ENCODE measurements around the gene ZNF324. TPM values are rescaled to one million over a fixed set of nuclear protein-coding genes. Genes with fewer than 3 reads are reported as not detected.
"Not testable (repeated sequence)": the region's sequence is repeated elsewhere in the genome, so short reads cannot be mapped to it uniquely, and the experiment has no call there.

The ZNF324 gene
- total RNA-seq, 1 experiment from 2014 or later: 12.7 TPM

DNA sequence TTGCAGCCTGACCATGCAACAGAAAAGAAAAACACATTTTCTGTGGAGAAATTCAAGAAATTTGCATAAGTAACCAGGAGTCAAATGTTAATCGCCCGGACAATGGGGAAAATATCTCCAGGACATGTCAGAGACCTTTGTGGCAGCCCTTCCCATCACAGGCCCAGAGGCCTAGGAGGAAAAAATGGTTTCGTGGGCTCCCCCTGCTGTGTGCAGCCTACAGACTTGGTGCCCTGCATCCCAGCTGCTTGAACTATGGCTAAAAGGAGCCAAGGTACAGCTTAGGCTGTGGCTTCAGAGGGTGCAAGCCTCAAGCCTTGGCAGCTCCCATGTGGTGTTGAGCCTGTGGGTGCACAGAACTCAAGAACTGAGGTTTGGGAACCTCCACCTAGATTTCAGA is 18.0 kb upstream of the ZNF324 start:
- not testable (repeated sequence) for H4K20me1 ChIP-seq (ENCODE audit: control insufficient read depth, insufficient read depth, insufficient read length); H2BK5ac ChIP-seq (ENCODE audit: insufficient read length, low read length); H2AFZ ChIP-seq (ENCODE audit: low read length); H2AK5ac ChIP-seq (ENCODE audit: insufficient read length, low read length); H2BK15ac ChIP-seq (ENCODE audit: low read depth, low read length); H3K4me2 ChIP-seq (ENCODE audit: insufficient read depth, insufficient read length, low read length); H3K27ac ChIP-seq (ENCODE audit: insufficient read length, low read depth, low read length); H3K4me3 Mint-ChIP-seq; H3K18ac ChIP-seq (ENCODE audit: insufficient read length, low read depth, low read length); DNase-seq; H2BK120ac ChIP-seq (ENCODE audit: low read depth, low read length, poor library complexity, severe bottlenecking); H3K27ac Mint-ChIP-seq; H3K9me3 ChIP-seq (ENCODE audit: control insufficient read depth, low read depth, low read length); H3K27me3 ChIP-seq (ENCODE audit: insufficient read depth, low read length); H3K4me1 ChIP-seq (ENCODE audit: insufficient read depth, low read length); H3K9ac ChIP-seq (ENCODE audit: extremely low read depth, insufficient read length, low read length); H3K56ac ChIP-seq (ENCODE audit: insufficient read length, low read depth, low read length); H3K14ac ChIP-seq (ENCODE audit: insufficient read depth, low read length); H3K4ac ChIP-seq (ENCODE audit: low read depth, low read length); H2BK12ac ChIP-seq (ENCODE audit: insufficient read length, low read depth, low read length); H4K8ac ChIP-seq (replicated peaks; ENCODE audit: insufficient read length, low read depth, low read length); H3T11ph ChIP-seq (ENCODE audit: low read length); H4K91ac ChIP-seq (ENCODE audit: insufficient read length, low read depth, low read length); H2BK20ac ChIP-seq (ENCODE audit: low read depth, low read length, poor library complexity, severe bottlenecking); H3K79me2 ChIP-seq (ENCODE audit: insufficient read depth, low read length); H4K5ac ChIP-seq (ENCODE audit: insufficient read length, low read depth, low read length); H3K23ac ChIP-seq (ENCODE audit: insufficient read length, low read depth, low read length); H3K23me2 ChIP-seq (ENCODE audit: insufficient read length, low read depth, low read length, poor library complexity, severe bottlenecking); H3K79me1 ChIP-seq (ENCODE audit: insufficient read depth, low read depth, low read length, poor library complexity, severe bottlenecking)
- no CpG with 5 or more reads among the region's 3 CpGs for WGBS (ENCODE audit: extremely low coverage, insufficient read length, low lambda C conversion rate)
- H3K27me3 Mint-ChIP-seq (ENCODE audit: low read depth): peaks cover 68% of the 10 kb centered on the region
- peaks cover 29 to 34% of the 10 kb centered on the region in 2 experiments for H3K9me3 Mint-ChIP-seq
- peaks cover 12 to 13% of the 10 kb centered on the region in 2 experiments for H3K4me1 Mint-ChIP-seq
- H3K36me3 Mint-ChIP-seq (ENCODE audit: insufficient read depth in 1 of 3, low read depth in 3 of 3): peaks cover 0 to 10% (median 4%) of the 10 kb centered on the region in 3 experiments; a peak in 5 of 7 replicates

DNA sequence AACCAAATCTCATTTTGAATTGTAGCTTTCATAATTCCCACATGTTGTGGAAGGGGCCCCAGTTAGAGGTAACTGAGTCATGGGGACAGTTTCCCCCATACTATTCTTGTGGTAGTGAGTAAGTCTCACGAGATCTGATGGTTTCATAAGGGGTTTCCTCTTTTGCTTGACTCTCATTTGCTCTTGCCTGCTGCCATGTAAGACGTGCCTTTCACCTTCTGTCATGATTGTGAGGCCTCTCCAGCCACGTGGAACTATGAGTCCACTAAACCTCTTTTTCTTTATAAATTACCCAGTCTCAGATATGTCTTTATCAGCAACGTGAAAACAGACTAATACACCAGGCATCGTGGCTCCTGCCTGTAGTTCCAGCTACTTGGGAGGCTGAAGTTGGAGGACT is 16.9 kb upstream of the ZNF324 start:
- H4K8ac ChIP-seq (replicated peaks; ENCODE audit: insufficient read length, low read depth, low read length); DNase-seq; H3K23me2 ChIP-seq (ENCODE audit: insufficient read length, low read depth, low read length, poor library complexity, severe bottlenecking); H3T11ph ChIP-seq (ENCODE audit: low read length); H3K4me2 ChIP-seq (ENCODE audit: insufficient read depth, insufficient read length, low read length); H3K27me3 ChIP-seq (ENCODE audit: insufficient read depth, low read length); H4K91ac ChIP-seq (ENCODE audit: insufficient read length, low read depth, low read length); H3K79me1 ChIP-seq (ENCODE audit: insufficient read depth, low read depth, low read length, poor library complexity, severe bottlenecking); H3K27ac ChIP-seq (ENCODE audit: insufficient read length, low read depth, low read length); H3K27ac Mint-ChIP-seq; H3K79me2 ChIP-seq (ENCODE audit: insufficient read depth, low read length); H3K18ac ChIP-seq (ENCODE audit: insufficient read length, low read depth, low read length); H2BK15ac ChIP-seq (ENCODE audit: low read depth, low read length); H2BK120ac ChIP-seq (ENCODE audit: low read depth, low read length, poor library complexity, severe bottlenecking); H2BK12ac ChIP-seq (ENCODE audit: insufficient read length, low read depth, low read length); H3K4ac ChIP-seq (ENCODE audit: low read depth, low read length); H4K5ac ChIP-seq (ENCODE audit: insufficient read length, low read depth, low read length); H3K4me3 Mint-ChIP-seq; H3K9ac ChIP-seq (ENCODE audit: extremely low read depth, insufficient read length, low read length); H2AFZ ChIP-seq (ENCODE audit: low read length); H2BK20ac ChIP-seq (ENCODE audit: low read depth, low read length, poor library complexity, severe bottlenecking); H3K56ac ChIP-seq (ENCODE audit: insufficient read length, low read depth, low read length); H3K4me1 ChIP-seq (ENCODE audit: insufficient read depth, low read length); H4K20me1 ChIP-seq (ENCODE audit: control insufficient read depth, insufficient read depth, insufficient read length); H3K23ac ChIP-seq (ENCODE audit: insufficient read length, low read depth, low read length); H3K14ac ChIP-seq (ENCODE audit: insufficient read depth, low read length); H2BK5ac ChIP-seq (ENCODE audit: insufficient read length, low read length); H2AK5ac ChIP-seq (ENCODE audit: insufficient read length, low read length); H3K9me3 ChIP-seq (ENCODE audit: control insufficient read depth, low read depth, low read length): not testable (repeated sequence)
- peaks cover 3 to 10% (median 4%) of the 10 kb centered on the region in 3 experiments; a peak in 5 of 7 replicates for H3K36me3 Mint-ChIP-seq (ENCODE audit: insufficient read depth in 1 of 3, low read depth in 3 of 3)
- peaks cover 12 to 13% of the 10 kb centered on the region in 2 experiments for H3K4me1 Mint-ChIP-seq
- peaks cover 29 to 32% of the 10 kb centered on the region in 2 experiments for H3K9me3 Mint-ChIP-seq
- no CpG with 5 or more reads among the region's 5 CpGs for WGBS (ENCODE audit: extremely low coverage, insufficient read length, low lambda C conversion rate)
- H3K27me3 Mint-ChIP-seq (ENCODE audit: low read depth): peaks cover 62% of the 10 kb centered on the region

Data from H9 (cell line).